Loucy (cell line): ENCODE measurements around the gene LYPD4.

ENCODE experiments used
- H2AFZ ChIP-seq: fragments of 200-600 bp; sonication (generic); 2 replicates; pipeline ENCODE4 v1.6.0; 2016; ENCODE audit warnings: antibody characterized with exemption, mild to moderate bottlenecking, low read length, moderate library complexity
- H3F3A ChIP-seq: fragments of 200-600 bp; 2 replicates; pipeline ENCODE4 v1.6.0; 2016; ENCODE audit warnings: antibody characterized with exemption, low read depth, mild to moderate bottlenecking
- H3K27me3 ChIP-seq: fragments of 200-600 bp; sonication (generic); 2 replicates; pipeline ENCODE4 v1.6.1; 2014; ENCODE audit warnings: low read length, mild to moderate bottlenecking; ENCODE audit not compliant: insufficient read depth, poor library complexity, severe bottlenecking
- H3K36me3 ChIP-seq: fragments of 200-600 bp; sonication (generic); 2 replicates; pipeline ENCODE4 v1.6.1; 2016; ENCODE audit warnings: low read length; ENCODE audit not compliant: insufficient read depth
- H3K4me1 ChIP-seq: fragments of 200-600 bp; sonication (generic); 2 replicates; pipeline ENCODE4 v1.5.1; 2014; ENCODE audit warnings: low read length, mild to moderate bottlenecking; ENCODE audit not compliant: insufficient read depth, poor library complexity, severe bottlenecking
- H3K4me2 ChIP-seq: fragments of 200-600 bp; sonication (generic); 2 replicates; pipeline ENCODE4 v1.6.0; 2014; ENCODE audit warnings: antibody characterized with exemption, low read length, low read depth, mild to moderate bottlenecking; ENCODE audit not compliant: poor library complexity, severe bottlenecking
- H3K4me3 ChIP-seq: fragments of 200-600 bp; sonication (generic); 2 replicates; pipeline ENCODE4 v1.5.1; 2014; ENCODE audit warnings: low read length, mild to moderate bottlenecking, mixed read lengths; ENCODE audit not compliant: poor library complexity, severe bottlenecking
- H3K79me2 ChIP-seq: fragments of 200-600 bp; sonication (generic); 2 replicates; pipeline ENCODE4 v1.6.1; 2014; ENCODE audit warnings: low read length; ENCODE audit not compliant: insufficient read depth
- H3K9ac ChIP-seq: fragments of 200-600 bp; sonication (generic); 2 replicates; pipeline ENCODE4 v1.6.0; 2014; ENCODE audit warnings: mild to moderate bottlenecking, low read depth, low read length, moderate library complexity; ENCODE audit not compliant: poor library complexity, severe bottlenecking
- H3K9me2 ChIP-seq: fragments of 200-600 bp; sonication (generic); replicated peaks from 2 replicates; pipeline ENCODE4 v1.6.1; 2016; ENCODE audit warnings: low read depth, low read length, mixed read lengths
- H3K9me3 ChIP-seq: fragments of 200-600 bp; sonication (generic); 2 replicates; pipeline ENCODE4 v1.6.1; 2014; ENCODE audit warnings: mild to moderate bottlenecking, antibody characterized with exemption, low read length, low read depth; ENCODE audit not compliant: insufficient read depth
- H4K20me1 ChIP-seq: fragments of 200-600 bp; sonication (generic); 2 replicates; pipeline ENCODE4 v1.6.0; 2014; ENCODE audit warnings: antibody characterized with exemption, low read length, mild to moderate bottlenecking; ENCODE audit not compliant: insufficient read depth, poor library complexity, severe bottlenecking
- CTCF ChIP-seq: fragments of 200-600 bp; sonication (generic); conservative IDR thresholded peaks from 2 replicates; pipeline ENCODE4 v1.5.1; 2014; ENCODE audit warnings: mild to moderate bottlenecking, antibody characterized with exemption, low read length
- EZH2phosphoT487 ChIP-seq: fragments of 200-600 bp; IDR thresholded peaks from 2 replicates; pipeline ENCODE4 v1.6.1; 2018; ENCODE audit warnings: antibody characterized with exemption, mild to moderate bottlenecking, moderate library complexity, borderline replicate concordance

LYPD4 gene

GRCh38 chr19:41879670-41880328 lies 35.3 kb upstream of the LYPD4 start:
- TF ChIP-seq EZH2phosphoT487 (no peak), CTCF (no peak)
- H3K9ac ChIP-seq = peak overlapping the region; percentile 35
- no peak overlapping the region for H3K4me3 ChIP-seq
- H3K4me2 ChIP-seq = peak overlapping the region; percentile 89
- no peaks in the 10 kb centered on the region for H3K9me2 ChIP-seq
- H3K4me1 ChIP-seq = peaks cover 35% of the 10 kb centered on the region
- H3K79me2 ChIP-seq = peaks cover 42% of the 10 kb centered on the region
- H2AFZ ChIP-seq = no peak overlapping the region
- H3K36me3 ChIP-seq = no peaks in the 10 kb centered on the region
- H3K9me3 ChIP-seq = no peaks in the 10 kb centered on the region
- H4K20me1 ChIP-seq = peaks cover 5% of the 10 kb centered on the region
- H3K27me3 ChIP-seq = no peaks in the 10 kb centered on the region
- H3F3A ChIP-seq = peaks cover 16% of the 10 kb centered on the region

- Histone ChIP-seq H3K79me2 (peaks cover 35% of the 10 kb centered on the region), H3K9ac (peak overlapping the region; percentile 81), H3K4me2 (peak overlapping the region; percentile 89), H3K9me2 (no peaks in the 10 kb centered on the region), H3K4me3 (peak overlapping the region; percentile 77), H3K27me3 (no peaks in the 10 kb centered on the region), H3K36me3 (no peaks in the 10 kb centered on the region), H3K9me3 (no peaks in the 10 kb centered on the region), H3K4me1 (peaks cover 33% of the 10 kb centered on the region), H3F3A (peaks cover 16% of the 10 kb centered on the region), H4K20me1 (no peaks in the 10 kb centered on the region), H2AFZ (no peak overlapping the region)
- TF ChIP-seq CTCF = no peak
- TF ChIP-seq EZH2phosphoT487 = no peak
Observed at GRCh38 chr19:41879080-41879479, 34.6 kb upstream of the LYPD4 start.

GRCh38 chr19:41877916-41878905 lies 33.7 kb upstream of the LYPD4 start:
- H3K4me1 ChIP-seq = peaks cover 33% of the 10 kb centered on the region
- H4K20me1 ChIP-seq = no peaks in the 10 kb centered on the region
- H3K27me3 ChIP-seq = no peaks in the 10 kb centered on the region
- H3K4me3 ChIP-seq = peak overlapping the region; percentile 77
- H3K9me3 ChIP-seq = no peaks in the 10 kb centered on the region
- H3K79me2 ChIP-seq = peaks cover 28% of the 10 kb centered on the region
- peak overlapping the region; percentile 89 for H3K4me2 ChIP-seq
- TF ChIP-seq EZH2phosphoT487 (no peak), CTCF (no peak)
- peak overlapping the region; percentile 23; the same call in 1 of the 2 replicates for H2AFZ ChIP-seq
- H3K9me2 ChIP-seq = no peaks in the 10 kb centered on the region
- H3K9ac ChIP-seq = peak overlapping the region; percentile 81
- peaks cover 16% of the 10 kb centered on the region for H3F3A ChIP-seq
- no peaks in the 10 kb centered on the region for H3K36me3 ChIP-seq
